GM23338 (cell line): ENCODE measurements around the gene PCK2. TPM values are rescaled to one million over a fixed set of nuclear protein-coding genes. Genes with fewer than 3 reads are reported as not detected.

ENCODE experiments used
- ATAC-seq: fragments of 200-7000 bp; cut with Tn5 transposase; 3 replicates; pipeline ENCODE4 v1.9.1; 2020
- DNase-seq: peaks from one replicate; pipeline ENCODE4 v3.0.0-alpha.2; 2015; ENCODE audit warnings: low spot score
- H2AFZ ChIP-seq: fragments of 200-600 bp; sonication (generic); 2 replicates; pipeline ENCODE4 v1.8.0; 2016; ENCODE audit warnings: antibody characterized with exemption, mild to moderate bottlenecking, moderate library complexity
- H3F3A ChIP-seq: fragments of 200-600 bp; sonication (generic); replicated peaks from 2 replicates; pipeline ENCODE4 v1.8.0; 2017; ENCODE audit warnings: antibody characterized with exemption, mixed run types, low read depth
- H3K27ac ChIP-seq: fragments of 200-600 bp; sonication (generic); 2 replicates; pipeline ENCODE4 v1.6.1; 2016; ENCODE audit warnings: low read depth
- H3K27me3 ChIP-seq: fragments of 200-600 bp; sonication (generic); 2 replicates; pipeline ENCODE4 v1.8.0; 2016; ENCODE audit warnings: mild to moderate bottlenecking, mixed run types, moderate library complexity; ENCODE audit not compliant: insufficient read depth
- H3K36me3 ChIP-seq: fragments of 200-600 bp; sonication (generic); 2 replicates; pipeline ENCODE4 v1.8.0; 2016; ENCODE audit warnings: mild to moderate bottlenecking; ENCODE audit not compliant: insufficient read depth
- H3K4me1 ChIP-seq: fragments of 200-600 bp; sonication (generic); 2 replicates; pipeline ENCODE4 v1.8.0; 2016; ENCODE audit warnings: mild to moderate bottlenecking, moderate library complexity; ENCODE audit not compliant: insufficient read depth
- H3K4me2 ChIP-seq: fragments of 200-600 bp; sonication (generic); 2 replicates; pipeline ENCODE4 v1.7.1; 2017; ENCODE audit warnings: mixed run types
- H3K4me3 ChIP-seq: fragments of 200-600 bp; sonication (generic); 2 replicates; pipeline ENCODE4 v1.6.1; 2016; ENCODE audit warnings: mixed run types
- H3K79me2 ChIP-seq: fragments of 200-600 bp; sonication (generic); replicated peaks from 2 replicates; pipeline ENCODE4 v1.8.0; 2017; ENCODE audit warnings: mild to moderate bottlenecking; ENCODE audit not compliant: insufficient read depth
- H3K9me2 ChIP-seq: fragments of 200-600 bp; sonication (generic); 2 replicates; pipeline ENCODE4 v1.8.0; 2017; ENCODE audit not compliant: insufficient read depth
- H4K20me1 ChIP-seq: fragments of 200-600 bp; sonication (generic); replicated peaks from 2 replicates; pipeline ENCODE4 v1.8.0; 2017; ENCODE audit warnings: mild to moderate bottlenecking; ENCODE audit not compliant: insufficient read depth
- H3K27ac Mint-ChIP-seq: 2 replicates; pipeline ENCODE4 v1.8.0; 2020; ENCODE audit warnings: inconsistent platforms, mild to moderate bottlenecking, moderate library complexity, mixed read lengths
- H3K27me3 Mint-ChIP-seq: 3 replicates; pipeline ENCODE4 v1.8.0; 2022; ENCODE audit warnings: low read depth, mild to moderate bottlenecking, moderate library complexity, mixed read lengths, inconsistent platforms; ENCODE audit not compliant: insufficient read depth, poor library complexity
- H3K36me3 Mint-ChIP-seq: 3 replicates; pipeline ENCODE4 v1.8.0; 2021; ENCODE audit warnings: low read depth, mild to moderate bottlenecking, inconsistent platforms, moderate library complexity, mixed read lengths
- H3K4me1 Mint-ChIP-seq: 3 replicates; pipeline ENCODE4 v1.8.0; 2020; ENCODE audit warnings: mild to moderate bottlenecking, inconsistent platforms, mixed read lengths
- H3K4me3 Mint-ChIP-seq: 3 replicates; pipeline ENCODE4 v1.8.0; 2021; ENCODE audit warnings: moderate library complexity, mild to moderate bottlenecking, inconsistent platforms, mixed read lengths
- H3K9me3 Mint-ChIP-seq: 3 replicates; pipeline ENCODE4 v1.8.0; 2020; ENCODE audit warnings: moderate library complexity, mild to moderate bottlenecking, inconsistent platforms, mixed read lengths
- CREB1 ChIP-seq: fragments of 250-450 bp; sonication (Bioruptor Pico); IDR thresholded peaks from 2 replicates; pipeline ENCODE4 v1.5.0; 2020; ENCODE audit warnings: low read depth, mild to moderate bottlenecking, moderate library complexity
- CTCF ChIP-seq, 2 experiments: fragments of 200-600 bp in 1 of 2; sonication (generic) in 1 of 2; conservative IDR thresholded peaks; 2 replicates each; pipeline versions ENCODE4 v1.5.1 to v1.6.1; 2016 to 2017; ENCODE audit warnings: antibody characterized with exemption in 2 of 2, low read depth in 2 of 2, mild to moderate bottlenecking in 2 of 2, moderate library complexity in 1 of 2
- ETS1 ChIP-seq: IDR thresholded peaks from 2 replicates; pipeline ENCODE4 v1.6.1; 2016; ENCODE audit warnings: antibody characterized with exemption
- EZH2 ChIP-seq: fragments of 200-600 bp; sonication (generic); IDR thresholded peaks from one replicate; pipeline ENCODE4 v1.8.0; 2017; ENCODE audit warnings: antibody characterized with exemption, mild to moderate bottlenecking, low read depth; ENCODE audit not compliant: unreplicated experiment
- EZH2phosphoT487 ChIP-seq: fragments of 200-600 bp; sonication (generic); IDR thresholded peaks from one replicate; pipeline ENCODE4 v1.8.1; 2018; ENCODE audit warnings: antibody characterized with exemption; ENCODE audit not compliant: unreplicated experiment
- JUNB ChIP-seq: IDR thresholded peaks from one replicate; pipeline ENCODE4 v1.6.1; 2016; ENCODE audit warnings: antibody characterized with exemption; ENCODE audit not compliant: unreplicated experiment
- NANOG ChIP-seq: IDR thresholded peaks from 2 replicates; pipeline ENCODE4 v1.6.1; 2016; ENCODE audit warnings: antibody characterized with exemption, borderline replicate concordance
- POLR2AphosphoS5 ChIP-seq: IDR thresholded peaks from 2 replicates; pipeline ENCODE4 v1.6.1; 2016; ENCODE audit warnings: antibody characterized with exemption, low read depth
- REST ChIP-seq: IDR thresholded peaks from one replicate; pipeline ENCODE4 v1.6.1; 2018; ENCODE audit warnings: antibody characterized with exemption; ENCODE audit not compliant: unreplicated experiment
- STAT1 ChIP-seq: IDR thresholded peaks from one replicate; pipeline ENCODE4 v1.6.1; 2016; ENCODE audit warnings: antibody characterized with exemption; ENCODE audit not compliant: unreplicated experiment
- ZNF114 ChIP-seq: fragments of 250-450 bp; sonication (Bioruptor Pico); IDR thresholded peaks from 2 replicates; pipeline ENCODE4 v1.5.0; 2020; ENCODE audit warnings: mild to moderate bottlenecking, moderate library complexity
- ZNF331 ChIP-seq: fragments of 250-450 bp; sonication (Bioruptor Pico); IDR thresholded peaks from 2 replicates; pipeline ENCODE4 v1.5.0; 2020; ENCODE audit warnings: low read depth, mild to moderate bottlenecking, moderate library complexity
- ZNF462 ChIP-seq: fragments of 250-450 bp; sonication (Bioruptor Pico); IDR thresholded peaks from 2 replicates; pipeline ENCODE4 v1.5.0; 2020; ENCODE audit warnings: mild to moderate bottlenecking, moderate library complexity
- polyA plus RNA-seq: library from polyadenylated mRNA; unstranded; fragments of >200 nt; fragmentation: Nextera tagmentation; extraction: Ambion mirVana; gene quantifications from 2 replicates; pipeline ENCODE4 v1.2.1, GENCODE V29; 2016
- total RNA-seq: library from RNA; depleted of rRNA; stranded (reverse); fragments of >200 nt; shearing (Covaris generic); gene quantifications from 2 replicates; pipeline ENCODE4 v1.2.3, GENCODE V29; 2014

The PCK2 gene
- total and polyA plus RNA-seq, 2 experiments from 2014 or later, result 53.5 to 103 TPM

- no peaks in the 10 kb centered on the region for H3K79me2 ChIP-seq
- H2AFZ ChIP-seq, result no peak overlapping the region
- no peaks in the 10 kb centered on the region for H4K20me1 ChIP-seq
- Mint-ChIP-seq H3K4me1 (peaks cover 3% of the 10 kb centered on the region; the same call in 1 of the 3 replicates), H3K27me3 (peaks cover 2% of the 10 kb centered on the region), H3K36me3 (no peaks in the 10 kb centered on the region), H3K9me3 (no peaks in the 10 kb centered on the region; the same call in 2 of the 3 replicates), H3K27ac (no peak overlapping the region), H3K4me3 (no peak overlapping the region)
- DNase-seq, result no peak
- no peak for ATAC-seq
- H3K4me1 ChIP-seq, result no peaks in the 10 kb centered on the region
- TF ChIP-seq JUNB (no peak), ZNF114 (no peak), ZNF331 (CRISPR knock-in tag) (no peak), STAT1 (no peak), ETS1 (no peak), NANOG (no peak), CTCF (conservative IDR thresholded peaks at IDR 0.05; ENCODE audit: low read depth in 2 of 2) (no peak), REST (no peak), CREB1 (CRISPR knock-in tag) (no peak), POLR2AphosphoS5 (no peak), EZH2 (no peak), EZH2phosphoT487 (no peak), ZNF462 (CRISPR knock-in tag) (no peak)
- H3K9me2 ChIP-seq, result no peaks in the 10 kb centered on the region
- no peaks in the 10 kb centered on the region for H3F3A ChIP-seq
- no peaks in the 10 kb centered on the region for H3K36me3 ChIP-seq
- H3K4me2 ChIP-seq, result no peak overlapping the region
- H3K4me3 ChIP-seq, result no peak overlapping the region
- no peaks in the 10 kb centered on the region for H3K27me3 ChIP-seq
- no peak overlapping the region for H3K27ac ChIP-seq
Measured at GRCh38 chr14:24065408-24065807, 28.7 kb upstream of the PCK2 start.
